Subcutaneous adipose tissue (tissue), 4 donors: ENCODE data around the gene PLPPR3. TPM values are rescaled to one million over a fixed set of nuclear protein-coding genes. Genes with fewer than 3 reads are reported as not detected.

Experiments used
- CTCF ChIP-seq: fragments of 450-650 bp; IDR thresholded peaks from one replicate; pipeline ENCODE4 v1.5.1; 2016; ENCODE audit warnings: low read depth, mild to moderate bottlenecking, control low read depth, antibody characterized with exemption, moderate library complexity
- total RNA-seq, 4 donors: library from RNA; depleted of rRNA; stranded (reverse); fragments of >200 nt; gene quantifications; one replicate each; pipeline ENCODE4 v1.1.0, GENCODE V29; 2016

PLPPR3 gene
- total RNA-seq, 4 donors from 2014 or later: not detected

- no peak for TF ChIP-seq CTCF
Measured at GRCh38 chr19:772730-773436, 48.9 kb downstream of the PLPPR3 start.

GRCh38 chr19:772063-772462, 49.7 kb downstream of the PLPPR3 start:
- no peak for TF ChIP-seq CTCF

- no peak for TF ChIP-seq CTCF
Measured at GRCh38 chr19:771332-771785, 50.4 kb downstream of the PLPPR3 start.

GRCh38 chr19:769616-770015, 52.1 kb downstream of the PLPPR3 start:
- no peak for TF ChIP-seq CTCF

GRCh38 chr19:768424-768823, 53.3 kb downstream of the PLPPR3 start:
- no peak for TF ChIP-seq CTCF

- TF ChIP-seq CTCF: no peak
Measured at GRCh38 chr19:765179-765738, 56.5 kb downstream of the PLPPR3 start.

GRCh38 chr19:764301-764700, 57.5 kb downstream of the PLPPR3 start:
- TF ChIP-seq CTCF: no peak
